Gastroesophageal sphincter (tissue), 4 donors: ENCODE data around the gene FURIN. TPM values are rescaled to one million over a fixed set of nuclear protein-coding genes. Genes with fewer than 3 reads are reported as not detected.

ENCODE experiments used
- ATAC-seq: fragments of 150-250 bp; one replicate; pipeline ENCODE4 v1.9.1; 2016; ENCODE audit warnings: mild to moderate bottlenecking, moderate library complexity
- H3K27ac ChIP-seq, 4 donors: fragments of 200-600 bp; sonication (generic) in 3 of 4; 1 replicate in 3 of 4; 2 replicates in 1 of 4; pipeline ENCODE4 v1.5.1; 2016 to 2019
- H3K27me3 ChIP-seq: fragments of 200-600 bp; sonication (generic); one replicate; pipeline ENCODE4 v1.5.1; 2019
- H3K36me3 ChIP-seq, 2 donors: fragments of 200-600 bp; sonication (generic); one replicate each; pipeline ENCODE4 v1.5.1; 2019; ENCODE audit warnings: control low read depth in 1 of 2
- H3K4me1 ChIP-seq, 3 donors: fragments of 200-600 bp; sonication (generic); 1 replicate in 2 of 3; 2 replicates in 1 of 3; pipeline ENCODE4 v1.5.1; 2016 to 2019; ENCODE audit warnings: control low read depth in 2 of 3
- H3K4me3 ChIP-seq, 2 donors: fragments of 200-600 bp; sonication (generic); one replicate each; pipeline ENCODE4 v1.5.1; 2019; ENCODE audit warnings: mild to moderate bottlenecking in 1 of 2, moderate library complexity in 1 of 2
- H3K9me3 ChIP-seq, 3 donors: fragments of 200-600 bp; sonication (generic); one replicate each; pipeline ENCODE4 v1.5.1; 2017 to 2019; ENCODE audit warnings: control low read depth in 2 of 3
- EP300 ChIP-seq: sonication (generic); formaldehyde crosslinking; IDR thresholded peaks from one replicate; pipeline ENCODE4 v1.6.1; 2017; ENCODE audit warnings: antibody characterized with exemption, mild to moderate bottlenecking
- POLR2A ChIP-seq, 2 donors: fragments of 450-650 bp; IDR thresholded peaks; one replicate each; pipeline ENCODE4 v1.6.1; 2017; ENCODE audit warnings: antibody characterized with exemption in 2 of 2, mild to moderate bottlenecking in 2 of 2, moderate library complexity in 1 of 2
- POLR2AphosphoS5 ChIP-seq: sonication (generic); formaldehyde crosslinking; IDR thresholded peaks from one replicate; pipeline ENCODE4 v1.6.1; 2017; ENCODE audit warnings: antibody characterized with exemption
- WGBS, 2 donors: methylation state at CpG; one replicate each; pipeline ENCODE4 v1.1.5; 2018; ENCODE audit warnings: low coverage in 1 of 2; 5-methylcytosine and 5-hydroxymethylcytosine counted together
- total RNA-seq, 4 donors: library from RNA; depleted of rRNA; stranded (reverse); fragments of >200 nt; gene quantifications; one replicate each; pipeline ENCODE4 v1.1.0, GENCODE V29; 2016
- TF ChIP-seq, protein P1 (sequence below), 4 experiments: fragments of 200-600 bp in 2 of 4; fragments of 450-650 bp in 2 of 4; sonication (generic) in 1 of 4; IDR thresholded peaks; one replicate each; pipeline ENCODE4 v1.5.1; 2017 to 2019; ENCODE audit warnings: antibody characterized with exemption in 4 of 4, mild to moderate bottlenecking in 2 of 4, moderate library complexity in 2 of 4

The FURIN gene
- total RNA-seq, 4 donors from 2014 or later = 34.1 to 75.4 (median 59.8) TPM

DNA sequence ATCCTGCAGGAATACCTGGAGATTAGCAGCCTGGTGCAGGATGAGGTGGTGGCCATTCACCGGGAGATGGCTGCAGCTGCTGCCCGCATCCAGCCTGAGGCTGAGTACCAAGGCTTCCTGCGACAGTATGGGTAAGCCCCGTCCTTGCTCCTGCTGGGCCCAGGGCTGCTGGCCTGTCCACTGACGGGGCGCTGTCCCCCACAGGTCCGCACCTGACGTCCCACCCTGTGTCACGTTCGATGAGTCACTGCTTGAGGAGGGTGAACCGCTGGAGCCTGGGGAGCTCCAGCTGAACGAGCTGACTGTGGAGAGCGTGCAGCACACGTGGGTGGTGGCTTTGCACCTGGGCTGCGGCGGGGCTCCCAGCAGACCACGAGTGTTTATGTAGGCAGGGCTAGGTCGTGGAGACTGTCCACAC lies 20.9 kb downstream of the FURIN start:
- ATAC-seq = no peak
- WGBS, 2 donors = 20% methylated on average over 1 of the region's 18 CpGs; no CpG with 5 or more reads in 1 of the 2 donors
- H3K36me3 ChIP-seq = peaks cover 0 to 75% of the 10 kb centered on the region in 2 donors

DNA sequence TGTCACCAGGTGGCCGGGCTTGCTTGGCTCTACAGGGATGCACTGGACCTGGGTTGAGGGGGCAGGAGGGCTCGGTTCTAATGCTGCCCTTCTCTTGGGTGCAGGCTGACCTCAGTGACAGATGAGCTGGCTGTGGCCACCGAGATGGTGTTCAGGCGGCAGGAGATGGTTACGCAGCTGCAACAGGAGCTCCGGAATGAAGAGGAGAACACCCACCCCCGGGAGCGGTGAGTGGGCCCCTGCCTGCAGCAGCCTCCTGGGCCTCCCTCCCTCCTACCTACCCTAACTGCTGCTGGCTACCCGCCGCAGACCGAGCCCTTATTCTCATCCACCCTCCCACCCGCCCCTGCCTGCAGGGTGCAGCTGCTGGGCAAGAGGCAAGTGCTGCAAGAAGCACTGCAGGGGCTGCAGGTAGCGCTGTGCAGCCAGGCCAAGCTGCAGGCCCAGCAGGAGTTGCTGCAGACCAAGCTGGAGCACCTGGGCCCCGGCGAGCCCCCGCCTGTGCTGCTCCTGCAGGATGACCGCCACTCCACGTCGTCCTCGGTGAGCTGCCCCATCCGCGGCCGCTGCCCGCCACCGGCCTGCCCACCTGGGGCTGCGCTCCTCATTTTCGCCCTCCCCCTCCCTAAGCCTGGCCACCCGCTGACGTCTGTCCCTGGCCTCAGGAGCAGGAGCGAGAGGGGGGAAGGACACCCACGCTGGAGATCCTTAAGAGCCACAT lies 21.5 kb downstream of the FURIN start:
- WGBS, 2 donors = 94% methylated on average over 12 of the region's 31 CpGs; no CpG with 5 or more reads in 1 of the 2 donors
- Histone ChIP-seq H3K27ac (no peak overlapping the region), H3K4me1 (peaks cover 0 to 25% (median 10%) of the 10 kb centered on the region in 3 donors), H3K36me3 (peaks cover 0 to 80% of the 10 kb centered on the region in 2 donors), H3K27me3 (no peaks in the 10 kb centered on the region), H3K4me3 (no peak overlapping the region), H3K9me3 (no peaks in the 10 kb centered on the region)
- no peak for TF ChIP-seq POLR2AphosphoS5
- ATAC-seq = no peak

More for the DNA sequence above, 20.9 kb downstream of the FURIN start:
- no peak overlapping the region for H3K27ac ChIP-seq
- TF ChIP-seq EP300 = no peak
- no peak for TF ChIP-seq POLR2A (IDR thresholded peaks at IDR 0.05)
- TF ChIP-seq, protein P1, sequence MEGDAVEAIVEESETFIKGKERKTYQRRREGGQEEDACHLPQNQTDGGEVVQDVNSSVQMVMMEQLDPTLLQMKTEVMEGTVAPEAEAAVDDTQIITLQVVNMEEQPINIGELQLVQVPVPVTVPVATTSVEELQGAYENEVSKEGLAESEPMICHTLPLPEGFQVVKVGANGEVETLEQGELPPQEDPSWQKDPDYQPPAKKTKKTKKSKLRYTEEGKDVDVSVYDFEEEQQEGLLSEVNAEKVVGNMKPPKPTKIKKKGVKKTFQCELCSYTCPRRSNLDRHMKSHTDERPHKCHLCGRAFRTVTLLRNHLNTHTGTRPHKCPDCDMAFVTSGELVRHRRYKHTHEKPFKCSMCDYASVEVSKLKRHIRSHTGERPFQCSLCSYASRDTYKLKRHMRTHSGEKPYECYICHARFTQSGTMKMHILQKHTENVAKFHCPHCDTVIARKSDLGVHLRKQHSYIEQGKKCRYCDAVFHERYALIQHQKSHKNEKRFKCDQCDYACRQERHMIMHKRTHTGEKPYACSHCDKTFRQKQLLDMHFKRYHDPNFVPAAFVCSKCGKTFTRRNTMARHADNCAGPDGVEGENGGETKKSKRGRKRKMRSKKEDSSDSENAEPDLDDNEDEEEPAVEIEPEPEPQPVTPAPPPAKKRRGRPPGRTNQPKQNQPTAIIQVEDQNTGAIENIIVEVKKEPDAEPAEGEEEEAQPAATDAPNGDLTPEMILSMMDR (IDR thresholded peaks at IDR 0.05) = no peak
- TF ChIP-seq POLR2AphosphoS5 = no peak
- peaks cover 0 to 31% (median 14%) of the 10 kb centered on the region in 3 donors for H3K4me1 ChIP-seq
- no peaks in the 10 kb centered on the region for H3K27me3 ChIP-seq
- no peaks in the 10 kb centered on the region for H3K9me3 ChIP-seq
- no peak overlapping the region for H3K4me3 ChIP-seq

DNA sequence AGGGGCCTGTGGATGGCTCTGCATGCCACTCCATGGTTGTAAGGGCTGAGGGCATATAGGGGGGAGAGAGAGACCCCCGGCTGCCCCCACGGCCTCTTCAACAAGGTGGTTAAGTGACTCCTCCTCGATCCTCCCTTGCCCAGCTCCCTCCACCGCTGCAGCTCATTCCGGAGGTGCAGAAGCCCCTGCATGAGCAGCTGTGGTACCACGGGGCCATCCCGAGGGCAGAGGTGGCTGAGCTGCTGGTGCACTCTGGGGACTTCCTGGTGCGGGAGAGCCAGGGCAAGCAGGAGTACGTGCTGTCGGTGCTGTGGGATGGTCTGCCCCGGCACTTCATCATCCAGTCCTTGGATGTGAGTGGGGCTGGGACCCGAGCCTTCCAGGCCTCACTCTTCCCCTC lies 22.5 kb downstream of the FURIN start:
- ATAC-seq = no peak
- TF ChIP-seq POLR2A (IDR thresholded peaks at IDR 0.05) (no peak), EP300 (no peak), POLR2AphosphoS5 (no peak)
- TF ChIP-seq, protein P1 (IDR thresholded peaks at IDR 0.05) = no peak
- no peak overlapping the region for H3K27ac ChIP-seq
- H3K27me3 ChIP-seq = no peaks in the 10 kb centered on the region
- no peaks in the 10 kb centered on the region for H3K9me3 ChIP-seq
- peaks cover 0 to 15% (median under 1%) of the 10 kb centered on the region in 3 donors for H3K4me1 ChIP-seq
- 91 to 100% methylated on average over 1 to 6 of the region's 12 CpGs for WGBS, 2 donors
- no peak overlapping the region for H3K4me3 ChIP-seq
- peaks cover 0 to 90% of the 10 kb centered on the region in 2 donors for H3K36me3 ChIP-seq

DNA sequence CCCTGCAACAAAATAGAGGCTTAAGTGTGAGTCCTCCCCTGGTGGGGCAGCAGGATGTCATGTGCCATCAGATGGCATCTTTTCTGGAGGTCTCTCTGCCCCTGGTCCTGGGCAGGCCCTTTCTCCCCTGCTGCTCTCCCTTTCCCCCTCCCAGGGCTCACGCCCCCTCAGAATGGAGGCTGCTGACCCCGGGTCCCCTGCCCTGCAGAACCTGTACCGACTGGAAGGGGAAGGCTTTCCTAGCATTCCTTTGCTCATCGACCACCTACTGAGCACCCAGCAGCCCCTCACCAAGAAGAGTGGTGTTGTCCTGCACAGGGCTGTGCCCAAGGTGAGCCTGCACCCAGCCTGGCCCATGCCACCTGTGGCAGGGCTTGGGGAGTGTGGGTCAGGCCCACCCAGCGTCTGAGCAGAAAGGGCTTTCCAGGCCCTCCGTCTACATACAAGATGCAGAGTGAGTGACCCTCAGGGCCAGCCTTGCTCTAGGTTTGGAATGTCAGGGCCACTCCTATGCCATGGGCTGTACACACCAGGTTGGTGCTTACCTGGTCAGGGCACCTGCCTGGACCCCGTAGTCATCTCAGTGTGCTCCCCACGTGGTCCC lies 23.1 kb downstream of the FURIN start:
- Histone ChIP-seq H3K27ac (no peak overlapping the region), H3K27me3 (no peaks in the 10 kb centered on the region), H3K4me3 (no peak overlapping the region), H3K4me1 (peaks cover 0 to 9% (median 0%) of the 10 kb centered on the region in 3 donors), H3K36me3 (peaks cover 0 to 96% of the 10 kb centered on the region in 2 donors), H3K9me3 (no peaks in the 10 kb centered on the region)
- no peak for ATAC-seq
- no peak for TF ChIP-seq POLR2AphosphoS5
- TF ChIP-seq, protein P1 (IDR thresholded peaks at IDR 0.05) = no peak
- TF ChIP-seq EP300 = no peak
- no peak for TF ChIP-seq POLR2A (IDR thresholded peaks at IDR 0.05)
- 80% methylated on average over 3 of the region's 8 CpGs; no CpG with 5 or more reads in 1 of the 2 donors for WGBS, 2 donors

DNA sequence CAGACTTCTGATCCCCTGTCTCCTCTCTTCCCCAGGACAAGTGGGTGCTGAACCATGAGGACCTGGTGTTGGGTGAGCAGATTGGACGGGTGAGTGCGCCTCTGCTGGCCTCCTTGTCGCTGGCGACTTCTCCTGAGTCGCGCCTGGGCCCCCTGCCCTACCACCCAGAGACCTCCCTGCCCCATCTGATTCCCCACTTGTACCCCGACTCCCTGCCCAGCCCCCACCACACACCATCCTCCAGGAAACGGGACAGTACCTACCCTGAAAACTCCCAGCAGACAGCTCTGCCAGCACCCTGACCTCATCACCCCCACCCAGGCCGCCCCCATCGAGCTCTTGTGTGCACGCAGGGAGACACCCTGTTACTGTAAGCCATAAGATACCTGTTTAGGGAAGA lies 23.6 kb downstream of the FURIN start:
- H3K9me3 ChIP-seq = no peaks in the 10 kb centered on the region

More for the DNA sequence above, 23.6 kb downstream of the FURIN start:
- no peak for ATAC-seq
- Histone ChIP-seq H3K27me3 (no peaks in the 10 kb centered on the region), H3K4me3 (no peak overlapping the region), H3K4me1 (peaks cover 0 to 4% (median 0%) of the 10 kb centered on the region in 3 donors), H3K27ac (no peak overlapping the region), H3K36me3 (peaks cover 0 to 94% of the 10 kb centered on the region in 2 donors)
- 87 to 94% methylated on average over 3 to 8 of the region's 11 CpGs for WGBS, 2 donors
- TF ChIP-seq POLR2A (IDR thresholded peaks at IDR 0.05) = no peak
- TF ChIP-seq, protein P1 (IDR thresholded peaks at IDR 0.05) = no peak
- no peak for TF ChIP-seq POLR2AphosphoS5
- TF ChIP-seq EP300 = no peak
